HepG2 (cell line): ENCODE results near the gene EEA1. TPM values are rescaled to one million over a fixed set of nuclear protein-coding genes. Genes with fewer than 3 reads are reported as not detected.
A peak's percentile ranks its signal among the peaks of the same experiment; 100 is the strongest.

Experiments used
- CEBPB ChIP-seq: IDR thresholded peaks from 2 replicates; pipeline ENCODE4 v1.6.1; 2011; ENCODE audit warnings: low read depth, low read length, improper control_type of control experiment, borderline replicate concordance
- CREB1 ChIP-seq, 2 experiments: fragments of 450-650 bp in 1 of 2; IDR thresholded peaks; 2 replicates each; pipeline ENCODE4 v1.6.1; 2016 to 2017; ENCODE audit warnings: control low read depth in 1 of 2, mild to moderate bottlenecking in 1 of 2, missing compliant biosample characterization in 1 of 2, missing genetic modification characterization in 1 of 2
- FOXA1 ChIP-seq, 2 experiments: fragments of 450-650 bp in 1 of 2; sonication (generic) in 1 of 2; formaldehyde crosslinking in 1 of 2; IDR thresholded peaks; 2 replicates each; pipeline versions ENCODE4 v1.4.0 to v1.6.1; 2016 to 2020; ENCODE audit warnings: missing genetic modification reagents in 1 of 2
- GATAD2A ChIP-seq: IDR thresholded peaks from 2 replicates; pipeline ENCODE4 v1.6.1; 2016
- HOXD1 ChIP-seq: sonication (generic); formaldehyde crosslinking; IDR thresholded peaks from 2 replicates; pipeline ENCODE4 v1.5.0; 2020; ENCODE audit warnings: missing genetic modification reagents
- MAZ ChIP-seq, 2 experiments: sonication (generic) in 1 of 2; formaldehyde crosslinking in 1 of 2; IDR thresholded peaks; 2 replicates each; pipeline versions ENCODE4 v1.5.0 to v1.6.1; 2012 to 2020; ENCODE audit warnings: low read depth in 2 of 2, mild to moderate bottlenecking in 2 of 2, borderline replicate concordance in 1 of 2, improper control_type of control experiment in 1 of 2, low read length in 1 of 2, missing genetic modification reagents in 1 of 2, moderate library complexity in 1 of 2
- RAD21 ChIP-seq: fragments of 450-650 bp; formaldehyde crosslinking; IDR thresholded peaks from 2 replicates; pipeline ENCODE4 v1.5.0; 2020; ENCODE audit warnings: mild to moderate bottlenecking
- RARG ChIP-seq: sonication (generic); formaldehyde crosslinking; IDR thresholded peaks from 2 replicates; pipeline ENCODE4 v1.4.0; 2020; ENCODE audit warnings: low read depth, mild to moderate bottlenecking, missing genetic modification reagents
- RXRB ChIP-seq: IDR thresholded peaks from 2 replicates; pipeline ENCODE4 v1.6.1; 2016; ENCODE audit warnings: borderline replicate concordance, missing genetic modification reagents, missing compliant biosample characterization
- SAP130 ChIP-seq: IDR thresholded peaks from 2 replicates; pipeline ENCODE4 v1.6.1; 2016; ENCODE audit warnings: low read depth
- SP4 ChIP-seq: sonication (generic); formaldehyde crosslinking; IDR thresholded peaks from 2 replicates; pipeline ENCODE4 v1.8.1; 2023; ENCODE audit warnings: mild to moderate bottlenecking, missing genetic modification reagents
- ZNF205 ChIP-seq: IDR thresholded peaks from 2 replicates; pipeline ENCODE4 v1.6.1; 2018; ENCODE audit warnings: missing biosample characterization, missing genetic modification reagents
- ZNF3 ChIP-seq: IDR thresholded peaks from 2 replicates; pipeline ENCODE4 v1.7.0; 2017; ENCODE audit warnings: inconsistent platforms
- ZNF362 ChIP-seq: sonication (generic); formaldehyde crosslinking; IDR thresholded peaks from 2 replicates; pipeline ENCODE4 v1.4.0; 2020; ENCODE audit warnings: missing genetic modification reagents, mild to moderate bottlenecking, borderline replicate concordance
- ZNF562 ChIP-seq: sonication (generic); formaldehyde crosslinking; IDR thresholded peaks from 2 replicates; pipeline ENCODE4 v1.8.0; 2022; ENCODE audit warnings: missing genetic modification reagents, borderline replicate concordance
- ZNF737 ChIP-seq: sonication (generic); formaldehyde crosslinking; IDR thresholded peaks from 2 replicates; pipeline ENCODE4 v1.5.0; 2020; ENCODE audit warnings: missing genetic modification reagents, mild to moderate bottlenecking, borderline replicate concordance
- ZNF75D ChIP-seq: sonication (generic); formaldehyde crosslinking; IDR thresholded peaks from 2 replicates; pipeline ENCODE4 v1.8.1; 2023; ENCODE audit warnings: missing genetic modification reagents, mild to moderate bottlenecking, borderline replicate concordance
- polyA plus RNA-seq, 8 experiments: library from polyadenylated mRNA; depleted of rRNA in 3 of 8; stranded (reverse) in 7 of 8; unstranded in 1 of 8; fragments of >200 nt; fragmentation: Illumina TruSeq in 4 of 8; extraction: Trizol in 4 of 8; gene quantifications; 2 replicates each; pipeline versions ENCODE4 v1.2.1 to v1.2.3, GENCODE V29; 2011 to 2016; ENCODE audit warnings: low read depth in 4 of 8, missing spikeins in 1 of 8, mixed read lengths in 1 of 8; ENCODE audit not compliant: insufficient read depth in 1 of 8
- total RNA-seq, 5 experiments: library from RNA; depleted of rRNA; stranded (reverse); fragments of >200 nt; fragmentation: Illumina TruSeq; extraction: Trizol; gene quantifications; 2 replicates each; pipeline ENCODE4 v1.2.3, GENCODE V29; 2016; ENCODE audit warnings: low read depth in 1 of 5
- TF ChIP-seq, protein P1 (sequence below): sonication (generic); formaldehyde crosslinking; IDR thresholded peaks from one replicate; pipeline ENCODE4 v1.5.1; 2020; ENCODE audit warnings: mild to moderate bottlenecking, missing genetic modification reagents; ENCODE audit errors: not compliant biosample characterization
- TF ChIP-seq, protein P2 (sequence below): sonication (generic); formaldehyde crosslinking; IDR thresholded peaks from 2 replicates; pipeline ENCODE4 v1.8.1; 2022; ENCODE audit warnings: mild to moderate bottlenecking, missing genetic modification reagents

Gene EEA1
- total and polyA plus RNA-seq, 2 of the 13 experiments (the other 11 are each of a cell fraction or from before 2014, with no cell fraction given), result 5.0 to 19.3 TPM

DNA sequence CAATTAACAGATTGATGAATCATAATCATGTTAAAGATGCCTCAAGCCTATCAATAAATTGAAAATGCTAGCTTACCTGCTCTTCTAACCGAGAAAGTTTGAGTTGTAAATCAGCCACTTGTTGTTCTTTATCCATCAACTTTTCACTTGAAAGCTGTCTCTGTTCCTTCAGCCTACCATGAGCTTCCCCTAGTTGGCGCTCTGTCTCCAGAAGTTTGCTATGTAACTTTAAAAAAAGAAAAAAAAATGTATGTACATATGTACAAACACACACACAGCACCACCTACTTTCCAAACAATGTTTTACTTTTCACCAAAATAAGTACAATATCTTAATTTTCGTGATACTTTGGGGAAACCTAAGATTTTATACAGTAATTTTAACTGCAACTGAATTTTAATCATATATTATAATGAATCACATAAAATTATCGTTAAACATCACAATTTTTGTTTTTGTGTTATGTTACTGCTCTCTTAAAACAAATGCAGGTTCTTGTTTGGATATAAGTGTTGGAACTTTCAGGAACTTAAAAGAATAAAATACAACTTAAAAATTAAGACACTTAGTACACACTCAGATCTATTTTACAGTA lies 101.2 kb downstream of the EEA1 start (continued):
- no peak for TF ChIP-seq ZNF737 (CRISPR knock-in tag)
- TF ChIP-seq ZNF205, result no peak
- no peak for TF ChIP-seq RARG
- 0 out of 2 replicates have a peak, but pooled peaks have one; percentile 8 for TF ChIP-seq RXRB (CRISPR knock-in tag)
- no peak for TF ChIP-seq SAP130 (CRISPR knock-in tag)
- peak; percentile 33; the same call in 1 of the 2 replicates for TF ChIP-seq GATAD2A (CRISPR knock-in tag)
- TF ChIP-seq ZNF3 (CRISPR knock-in tag), result 0 out of 2 replicates have a peak, but pooled peaks have one; percentile 54
- TF ChIP-seq, protein P1, sequence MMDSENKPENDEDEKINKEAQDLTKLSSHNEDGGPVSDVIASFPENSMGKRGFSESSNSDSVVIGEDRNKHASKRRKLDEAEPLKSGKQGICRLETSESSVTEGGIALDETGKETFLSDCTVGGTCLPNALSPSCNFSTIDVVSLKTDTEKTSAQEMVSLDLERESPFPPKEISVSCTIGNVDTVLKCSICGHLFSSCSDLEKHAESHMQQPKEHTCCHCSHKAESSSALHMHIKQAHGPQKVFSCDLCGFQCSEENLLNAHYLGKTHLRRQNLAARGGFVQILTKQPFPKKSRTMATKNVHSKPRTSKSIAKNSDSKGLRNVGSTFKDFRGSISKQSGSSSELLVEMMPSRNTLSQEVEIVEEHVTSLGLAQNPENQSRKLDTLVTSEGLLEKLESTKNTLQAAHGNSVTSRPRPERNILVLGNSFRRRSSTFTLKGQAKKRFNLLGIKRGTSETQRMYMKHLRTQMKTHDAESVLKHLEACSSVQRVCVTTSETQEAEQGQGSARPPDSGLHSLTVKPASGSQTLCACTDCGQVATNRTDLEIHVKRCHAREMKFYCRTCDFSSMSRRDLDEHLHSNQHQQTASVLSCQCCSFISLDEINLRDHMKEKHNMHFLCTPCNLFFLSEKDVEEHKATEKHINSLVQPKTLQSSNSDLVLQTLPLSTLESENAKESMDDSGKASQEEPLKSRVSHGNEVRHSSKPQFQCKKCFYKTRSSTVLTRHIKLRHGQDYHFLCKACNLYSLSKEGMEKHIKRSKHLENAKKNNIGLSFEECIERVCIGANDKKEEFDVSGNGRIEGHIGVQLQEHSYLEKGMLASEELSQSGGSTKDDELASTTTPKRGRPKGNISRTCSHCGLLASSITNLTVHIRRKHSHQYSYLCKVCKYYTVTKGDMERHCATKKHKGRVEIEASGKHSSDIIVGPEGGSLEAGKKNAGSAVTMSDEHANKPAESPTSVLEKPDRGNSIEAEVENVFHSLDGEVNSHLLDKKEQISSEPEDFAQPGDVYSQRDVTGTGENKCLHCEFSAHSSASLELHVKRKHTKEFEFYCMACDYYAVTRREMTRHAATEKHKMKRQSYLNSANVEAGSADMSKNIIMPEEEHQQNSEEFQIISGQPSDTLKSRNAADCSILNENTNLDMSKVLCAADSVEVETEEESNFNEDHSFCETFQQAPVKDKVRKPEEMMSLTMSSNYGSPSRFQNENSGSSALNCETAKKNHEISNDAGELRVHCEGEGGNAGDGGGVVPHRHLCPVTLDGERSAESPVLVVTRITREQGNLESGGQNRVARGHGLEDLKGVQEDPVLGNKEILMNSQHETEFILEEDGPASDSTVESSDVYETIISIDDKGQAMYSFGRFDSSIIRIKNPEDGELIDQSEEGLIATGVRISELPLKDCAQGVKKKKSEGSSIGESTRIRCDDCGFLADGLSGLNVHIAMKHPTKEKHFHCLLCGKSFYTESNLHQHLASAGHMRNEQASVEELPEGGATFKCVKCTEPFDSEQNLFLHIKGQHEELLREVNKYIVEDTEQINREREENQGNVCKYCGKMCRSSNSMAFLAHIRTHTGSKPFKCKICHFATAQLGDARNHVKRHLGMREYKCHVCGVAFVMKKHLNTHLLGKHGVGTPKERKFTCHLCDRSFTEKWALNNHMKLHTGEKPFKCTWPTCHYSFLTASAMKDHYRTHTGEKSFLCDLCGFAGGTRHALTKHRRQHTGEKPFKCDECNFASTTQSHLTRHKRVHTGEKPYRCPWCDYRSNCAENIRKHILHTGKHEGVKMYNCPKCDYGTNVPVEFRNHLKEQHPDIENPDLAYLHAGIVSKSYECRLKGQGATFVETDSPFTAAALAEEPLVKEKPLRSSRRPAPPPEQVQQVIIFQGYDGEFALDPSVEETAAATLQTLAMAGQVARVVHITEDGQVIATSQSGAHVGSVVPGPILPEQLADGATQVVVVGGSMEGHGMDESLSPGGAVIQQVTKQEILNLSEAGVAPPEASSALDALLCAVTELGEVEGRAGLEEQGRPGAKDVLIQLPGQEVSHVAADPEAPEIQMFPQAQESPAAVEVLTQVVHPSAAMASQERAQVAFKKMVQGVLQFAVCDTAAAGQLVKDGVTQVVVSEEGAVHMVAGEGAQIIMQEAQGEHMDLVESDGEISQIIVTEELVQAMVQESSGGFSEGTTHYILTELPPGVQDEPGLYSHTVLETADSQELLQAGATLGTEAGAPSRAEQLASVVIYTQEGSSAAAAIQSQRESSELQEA (CRISPR knock-in tag), result no peak
- no peak for TF ChIP-seq MAZ (IDR thresholded peaks at IDR 0.05; ENCODE audit: borderline replicate concordance, low read depth, low read length)
- TF ChIP-seq MAZ (CRISPR knock-in tag; IDR thresholded peaks at IDR 0.05; ENCODE audit: low read depth), result no peak
- no peak for TF ChIP-seq CEBPB
- TF ChIP-seq, protein P2, sequence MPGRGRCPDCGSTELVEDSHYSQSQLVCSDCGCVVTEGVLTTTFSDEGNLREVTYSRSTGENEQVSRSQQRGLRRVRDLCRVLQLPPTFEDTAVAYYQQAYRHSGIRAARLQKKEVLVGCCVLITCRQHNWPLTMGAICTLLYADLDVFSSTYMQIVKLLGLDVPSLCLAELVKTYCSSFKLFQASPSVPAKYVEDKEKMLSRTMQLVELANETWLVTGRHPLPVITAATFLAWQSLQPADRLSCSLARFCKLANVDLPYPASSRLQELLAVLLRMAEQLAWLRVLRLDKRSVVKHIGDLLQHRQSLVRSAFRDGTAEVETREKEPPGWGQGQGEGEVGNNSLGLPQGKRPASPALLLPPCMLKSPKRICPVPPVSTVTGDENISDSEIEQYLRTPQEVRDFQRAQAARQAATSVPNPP (CRISPR knock-in tag), result no peak
- TF ChIP-seq CREB1 (IDR thresholded peaks at IDR 0.05), result no peak
- no peak for TF ChIP-seq CREB1 (CRISPR knock-in tag; IDR thresholded peaks at IDR 0.05)
- TF ChIP-seq ZNF562, result no peak
- peak; percentile 95 for TF ChIP-seq ZNF362 (CRISPR knock-in tag)
- no peak for TF ChIP-seq ZNF75D
- TF ChIP-seq SP4 (CRISPR knock-in tag), result no peak
- no peak for TF ChIP-seq FOXA1 (IDR thresholded peaks at IDR 0.05)
- peak; percentile 53; the same call in 1 of the 2 replicates for TF ChIP-seq FOXA1 (CRISPR knock-in tag; IDR thresholded peaks at IDR 0.05)
- no peak for TF ChIP-seq HOXD1
- TF ChIP-seq RAD21 (CRISPR knock-in tag), result 0 out of 2 replicates have a peak, but pooled peaks have one; percentile 35
